ENCODE data around the gene ABI3. TPM values are rescaled to one million over a fixed set of nuclear protein-coding genes. Genes with fewer than 3 reads are reported as not detected.

ABI3 gene
- polyA plus RNA-seq, 3 donors = 4.2 to 6.1 (median 5.5) TPM

DNA sequence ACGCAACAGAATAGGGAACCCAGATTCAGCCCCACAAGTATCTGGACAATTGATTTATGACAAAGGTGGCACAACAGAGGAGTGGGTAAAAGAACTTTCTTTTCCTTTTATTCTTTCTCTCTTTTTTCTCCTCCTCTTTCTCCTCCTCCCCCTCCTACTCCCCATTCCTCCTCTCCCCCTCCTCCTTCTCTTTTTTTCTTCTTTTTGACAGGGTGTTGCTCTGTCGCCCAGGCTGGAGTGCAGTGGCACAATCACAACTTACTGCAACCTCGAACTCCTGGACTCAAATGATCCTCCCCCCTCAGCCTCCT lies 16.3 kb upstream of the ABI3 start:
- DNase-seq = no peak

DNA sequence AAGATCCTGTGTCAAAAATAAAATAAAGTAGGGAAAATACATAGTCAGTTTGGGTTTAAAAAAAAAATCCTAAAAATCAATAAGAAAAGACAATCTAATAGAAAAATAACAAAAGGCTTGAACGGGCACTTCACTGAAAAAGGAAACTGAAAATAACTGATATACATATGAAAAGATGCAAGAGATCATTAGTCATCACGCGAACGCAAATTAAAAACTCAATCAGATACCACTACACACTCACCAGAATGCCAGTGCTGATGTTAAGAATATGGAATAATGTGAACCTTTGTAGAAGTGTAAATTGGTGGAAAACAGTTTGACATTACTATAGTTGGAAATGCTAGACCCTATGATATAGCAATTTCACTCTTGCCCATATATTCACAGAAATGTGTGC lies 14.8 kb upstream of the ABI3 start:
- DNase-seq = no peak

DNA sequence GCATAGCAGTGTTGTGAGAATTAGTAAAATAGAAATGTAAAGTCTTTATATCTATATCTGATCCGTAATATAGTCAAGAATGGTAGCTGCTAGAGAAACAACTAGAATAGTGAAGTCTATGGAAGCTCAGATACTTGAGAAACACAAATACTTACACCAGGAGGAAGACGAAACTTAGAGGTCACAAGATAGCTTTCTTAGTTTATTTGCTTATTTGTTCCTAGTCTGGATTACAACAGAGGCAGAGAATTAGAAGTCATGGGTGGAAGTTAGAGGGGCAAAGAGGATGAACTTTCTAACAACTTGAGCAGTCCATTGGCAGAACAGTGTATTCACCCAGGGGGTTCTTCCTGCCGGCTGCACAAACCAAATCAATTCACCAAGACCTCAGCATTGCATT lies 14.0 kb upstream of the ABI3 start:
- DNase-seq = no peak

DNA sequence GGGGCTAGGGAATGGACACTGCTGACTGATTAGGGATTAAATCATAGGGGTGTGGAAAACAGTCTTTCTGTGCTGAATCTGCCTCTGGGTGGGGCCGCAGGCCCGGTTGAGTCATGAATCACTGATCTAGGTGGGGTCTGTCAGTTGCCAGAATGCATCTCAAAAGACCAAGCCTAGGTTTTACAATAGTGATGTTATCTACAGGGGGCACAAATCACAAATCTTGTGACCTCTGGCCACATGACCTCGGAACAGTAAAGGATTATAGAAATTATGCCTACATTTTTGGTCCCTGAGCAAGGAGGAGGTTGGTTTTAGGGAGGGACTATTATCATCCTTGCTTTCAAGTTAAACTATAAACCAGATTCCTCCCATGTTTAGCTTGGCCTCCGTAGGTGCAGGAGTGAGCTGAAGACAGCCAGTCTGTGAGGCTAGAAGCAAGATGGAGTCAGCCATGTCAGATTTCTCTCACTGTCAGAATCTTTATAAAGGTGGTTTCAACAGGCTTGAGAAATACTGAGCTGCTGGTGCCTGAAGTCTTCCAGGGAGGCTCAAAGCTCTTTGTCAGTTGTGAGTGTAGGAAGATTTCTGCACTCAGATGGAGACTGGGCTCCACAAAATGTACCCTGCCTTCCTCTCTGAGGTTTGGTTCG lies 13.0 kb upstream of the ABI3 start:
- DNase-seq = no peak

DNA sequence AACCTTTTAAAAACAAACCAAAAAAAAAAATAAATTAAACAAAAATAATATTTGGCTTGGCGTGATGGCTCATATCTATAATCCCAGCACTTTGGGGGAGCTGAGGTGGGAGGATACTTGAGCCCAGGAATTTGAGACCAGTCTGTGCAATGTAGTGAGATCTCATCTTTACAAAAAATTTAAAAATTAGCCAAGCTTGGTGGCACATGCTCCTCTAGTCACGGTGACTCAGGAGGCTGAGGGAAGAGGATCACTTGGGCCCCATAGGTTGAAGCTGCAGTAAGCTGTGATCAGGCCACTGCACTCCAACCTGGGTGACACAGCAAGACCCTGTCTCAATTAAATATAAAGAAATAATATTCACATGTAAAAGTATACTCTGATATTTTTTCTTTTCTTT lies 12.3 kb upstream of the ABI3 start:
- no peak for DNase-seq

DNA sequence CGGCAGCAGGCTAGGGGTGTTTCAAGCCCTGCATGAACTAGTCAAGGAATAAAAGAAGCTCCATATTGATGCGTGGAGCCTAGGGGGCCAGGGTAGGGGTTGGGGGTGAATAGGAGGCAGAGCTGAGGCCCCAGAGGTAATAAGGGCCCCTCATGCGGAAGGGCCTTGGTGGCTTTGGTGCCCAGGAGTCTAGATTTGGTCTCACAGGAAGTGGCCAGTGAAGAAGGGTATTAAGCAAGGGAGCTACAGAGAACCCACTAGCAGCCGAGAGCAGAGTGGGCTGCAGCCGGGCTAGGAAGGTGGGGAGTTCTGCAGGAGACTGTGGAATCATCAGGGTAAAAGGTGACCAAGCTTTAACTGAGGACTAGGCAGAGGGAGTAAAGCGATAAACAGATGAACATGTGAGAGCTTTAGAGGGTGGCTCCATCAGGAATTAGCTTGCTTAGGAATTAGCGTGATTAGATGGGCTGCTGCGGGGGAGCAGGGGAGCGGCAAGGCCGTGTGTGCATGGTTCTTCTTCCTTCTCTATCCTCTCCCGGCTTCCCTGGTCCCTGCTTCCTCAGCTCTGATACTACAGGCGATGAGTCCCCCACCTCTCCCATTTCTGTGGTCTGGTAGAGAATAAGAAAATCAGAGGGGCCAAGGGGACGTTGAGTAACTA lies 10.0 kb upstream of the ABI3 start:
- no peak for DNase-seq

DNA sequence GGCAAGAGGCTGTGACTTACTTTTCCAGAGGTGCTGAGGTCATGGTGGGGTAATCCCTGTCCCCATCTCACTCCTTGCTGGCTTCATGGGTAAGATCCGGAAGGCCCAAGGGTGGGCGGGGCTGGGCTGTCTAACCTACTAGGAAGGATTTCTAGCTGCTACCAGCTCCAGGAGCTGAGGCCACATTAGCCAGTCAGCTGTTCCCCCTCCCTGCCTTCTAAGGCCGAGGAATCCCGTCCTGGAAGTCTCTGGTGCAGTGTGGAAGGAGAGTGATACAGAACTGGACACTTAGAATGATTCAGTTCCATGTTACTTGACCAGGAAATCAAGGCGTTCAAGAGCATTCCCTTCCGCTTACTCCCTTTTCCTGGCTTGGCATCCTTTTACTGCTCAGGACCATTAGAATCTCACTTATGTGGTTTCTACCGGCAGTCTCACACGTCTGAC lies 9.0 kb upstream of the ABI3 start:
- no peak for DNase-seq

DNA sequence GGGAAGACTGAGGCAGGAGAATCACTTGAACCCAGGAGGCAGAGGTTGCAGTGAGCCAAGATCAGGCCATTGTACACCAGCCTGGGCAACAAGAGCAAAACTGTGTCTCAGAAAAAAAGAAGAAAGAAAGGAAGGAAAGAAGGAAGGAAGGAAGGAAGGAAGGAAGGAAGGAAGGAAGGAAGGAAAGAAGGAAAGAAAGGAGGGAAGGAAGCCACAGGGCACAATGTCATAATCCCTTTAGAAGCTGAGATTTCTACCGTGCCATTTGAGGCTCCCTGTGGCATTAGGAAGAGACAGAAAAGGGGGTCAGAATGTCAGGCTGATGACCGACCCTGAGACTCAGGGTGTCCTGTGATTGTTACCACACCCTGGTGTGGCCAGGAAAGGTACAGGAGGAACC lies 6.7 kb upstream of the ABI3 start:
- no peak for DNase-seq

DNA sequence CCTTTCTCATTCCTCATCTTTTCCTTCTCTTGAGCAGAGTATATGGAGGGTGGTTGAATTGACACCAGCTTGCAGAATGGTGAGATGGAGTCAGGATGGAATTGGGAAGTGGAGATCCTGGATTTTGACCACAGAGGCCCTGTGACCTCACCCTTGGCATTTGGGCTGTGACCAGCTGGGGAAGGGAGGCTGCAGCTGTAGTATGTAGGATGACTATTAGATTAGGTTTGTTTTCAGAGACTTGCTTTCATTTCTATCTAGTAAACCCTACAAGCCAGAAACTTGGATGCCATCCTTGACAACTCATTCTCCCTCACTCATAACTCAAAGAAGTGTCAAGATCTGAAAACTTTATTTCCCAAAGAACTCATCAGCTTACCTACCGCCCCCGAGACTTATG lies 6.0 kb upstream of the ABI3 start:
- no peak for DNase-seq

DNA sequence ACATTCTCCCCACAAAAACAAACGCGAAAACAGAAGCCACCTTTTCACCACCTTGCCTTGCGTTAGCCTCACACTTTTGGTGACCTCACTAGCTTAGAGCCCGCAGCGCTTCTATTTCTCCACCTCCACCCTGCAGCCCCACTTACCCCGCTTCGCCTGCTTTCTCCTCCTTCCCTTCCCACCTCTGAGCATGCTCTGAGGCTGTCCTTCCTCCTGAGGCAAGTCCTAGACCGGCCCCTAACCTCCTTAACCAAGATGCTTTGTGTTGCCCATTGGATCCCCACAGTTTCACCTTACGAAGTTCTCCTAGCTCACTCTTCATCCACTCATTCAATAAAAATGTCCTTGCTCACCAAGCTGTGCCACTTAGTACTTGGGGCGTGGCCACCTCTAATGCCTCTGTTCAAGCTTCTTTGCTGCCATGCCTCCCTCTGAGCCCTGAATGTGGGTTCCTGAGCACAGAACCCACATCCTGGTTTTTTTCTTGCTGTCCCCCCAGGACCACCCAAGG lies 1.4 kb upstream of the ABI3 start:
- DNase-seq = no peak

DNA sequence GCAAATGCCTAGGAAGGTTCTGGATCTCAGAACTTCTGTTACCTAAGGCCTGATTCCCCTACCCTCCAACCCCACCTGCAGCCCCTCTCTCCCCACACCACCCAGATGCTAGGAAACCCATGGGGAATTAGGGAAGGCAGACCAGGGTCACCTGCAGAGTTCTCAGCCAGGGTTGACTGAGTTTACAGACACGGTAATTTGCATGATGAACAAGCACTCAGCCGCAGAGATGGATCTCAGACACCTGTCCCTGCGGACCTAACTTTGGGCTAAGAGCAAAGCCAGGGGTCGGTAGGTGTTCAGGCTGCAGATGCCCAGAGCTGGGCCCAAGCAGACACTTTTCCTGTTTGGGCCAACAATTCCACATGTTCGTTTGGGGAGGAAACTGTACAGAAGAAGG lies 2.9 kb downstream of the ABI3 start:
- no peak for DNase-seq

DNA sequence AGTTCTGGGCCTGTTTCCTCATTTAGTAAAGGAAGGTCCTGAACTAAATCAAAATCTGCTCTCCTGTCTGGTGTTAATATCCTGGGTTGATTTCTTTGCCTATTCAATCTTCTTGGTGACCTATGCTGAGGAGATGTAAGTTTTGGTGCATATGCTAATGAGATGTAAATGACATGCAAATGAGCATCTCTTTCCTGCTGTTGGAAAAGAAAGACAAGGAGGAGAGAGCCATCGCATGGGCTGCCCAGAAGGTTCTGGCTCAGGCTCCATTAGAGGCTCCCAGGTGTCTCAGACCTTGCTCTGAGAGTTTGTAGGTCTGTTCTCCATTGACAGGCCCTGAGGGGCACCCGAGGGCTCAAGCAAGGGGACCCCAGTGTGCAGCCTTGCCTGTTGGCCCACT lies 3.3 kb downstream of the ABI3 start:
- DNase-seq = no peak

DNA sequence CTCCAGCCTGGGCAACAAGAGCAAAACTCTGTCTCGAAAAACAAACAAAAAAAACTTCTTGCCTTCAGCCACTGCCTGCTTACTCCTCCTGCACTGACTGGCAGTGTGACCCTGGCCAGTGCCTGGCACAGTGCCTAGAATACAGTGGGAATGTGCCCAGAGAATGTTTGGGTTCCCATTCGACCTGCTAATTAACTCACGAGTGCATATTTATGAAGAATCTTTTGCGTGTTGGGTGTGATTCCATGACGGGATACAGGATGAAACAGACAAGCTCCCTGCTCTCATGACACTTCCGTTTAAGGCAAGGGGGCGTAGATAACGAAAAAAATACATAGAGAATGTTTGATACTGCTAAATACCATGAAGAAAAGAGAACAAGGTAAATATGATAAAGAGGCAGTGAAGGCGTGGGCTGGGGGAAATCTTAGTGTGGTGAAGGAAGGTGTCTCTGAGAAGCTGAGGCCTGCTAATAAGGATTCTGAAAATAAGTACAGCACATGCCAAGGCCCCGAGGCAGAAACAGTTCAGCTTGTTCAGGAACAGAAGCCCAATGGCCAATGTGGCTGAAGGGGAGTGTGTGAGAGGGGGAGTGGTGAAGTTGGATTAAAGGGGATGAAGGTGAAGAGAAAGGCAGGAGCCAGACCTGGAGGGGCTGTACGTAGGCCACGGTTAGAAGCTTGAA lies 4.3 kb downstream of the ABI3 start:
- DNase-seq = no peak

DNA sequence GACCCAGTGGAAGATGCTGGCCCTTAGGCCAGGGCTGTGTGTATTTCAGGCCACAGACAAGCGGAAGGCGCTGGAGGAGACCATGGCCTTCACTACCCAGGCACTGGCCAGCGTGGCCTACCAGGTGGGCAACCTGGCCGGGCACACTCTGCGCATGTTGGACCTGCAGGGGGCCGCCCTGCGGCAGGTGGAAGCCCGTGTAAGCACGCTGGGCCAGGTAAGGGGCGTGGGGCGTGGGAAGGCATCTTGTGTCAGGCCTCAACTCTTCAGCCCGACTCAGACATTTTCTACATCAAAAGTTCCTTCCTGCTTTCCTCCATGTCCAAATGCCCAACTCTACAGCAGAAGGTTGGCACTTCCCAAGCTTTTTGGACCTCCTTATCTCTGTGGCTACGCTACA lies 6.0 kb downstream of the ABI3 start:
- no peak for DNase-seq

DNA sequence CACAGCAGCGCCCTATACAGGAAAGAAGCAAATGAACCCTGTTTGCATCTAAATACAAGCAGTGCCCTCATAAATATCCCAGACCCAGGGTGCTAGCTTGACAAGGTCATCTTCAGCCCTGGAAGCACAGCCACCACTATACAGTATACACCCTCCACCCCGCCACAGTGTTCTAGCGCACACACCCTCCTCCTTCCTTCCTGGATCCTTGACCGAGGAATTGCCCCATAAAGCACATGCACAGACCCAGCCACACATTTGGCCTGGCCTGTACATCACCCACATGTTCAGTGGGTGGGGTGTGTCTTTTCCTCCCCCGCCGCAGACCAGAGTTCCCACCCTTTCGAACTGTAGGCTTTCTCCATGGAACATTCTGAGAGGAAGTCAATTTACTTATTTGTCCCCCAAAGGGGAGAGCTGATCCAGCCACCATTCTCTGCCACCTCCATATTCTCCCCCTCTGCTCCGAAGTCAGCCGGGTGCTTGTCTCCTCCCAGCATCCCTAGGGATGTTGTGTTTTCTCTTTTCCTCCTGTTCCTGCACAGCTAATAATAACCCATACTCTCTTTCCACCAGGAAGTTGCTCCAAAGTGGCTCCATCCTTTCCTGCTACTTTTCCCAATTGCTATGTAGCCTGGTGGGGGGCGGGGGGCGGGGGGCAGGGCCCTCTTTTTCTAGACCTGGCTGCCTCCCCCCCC lies 6.6 kb downstream of the ABI3 start:
- DNase-seq = no peak

DNA sequence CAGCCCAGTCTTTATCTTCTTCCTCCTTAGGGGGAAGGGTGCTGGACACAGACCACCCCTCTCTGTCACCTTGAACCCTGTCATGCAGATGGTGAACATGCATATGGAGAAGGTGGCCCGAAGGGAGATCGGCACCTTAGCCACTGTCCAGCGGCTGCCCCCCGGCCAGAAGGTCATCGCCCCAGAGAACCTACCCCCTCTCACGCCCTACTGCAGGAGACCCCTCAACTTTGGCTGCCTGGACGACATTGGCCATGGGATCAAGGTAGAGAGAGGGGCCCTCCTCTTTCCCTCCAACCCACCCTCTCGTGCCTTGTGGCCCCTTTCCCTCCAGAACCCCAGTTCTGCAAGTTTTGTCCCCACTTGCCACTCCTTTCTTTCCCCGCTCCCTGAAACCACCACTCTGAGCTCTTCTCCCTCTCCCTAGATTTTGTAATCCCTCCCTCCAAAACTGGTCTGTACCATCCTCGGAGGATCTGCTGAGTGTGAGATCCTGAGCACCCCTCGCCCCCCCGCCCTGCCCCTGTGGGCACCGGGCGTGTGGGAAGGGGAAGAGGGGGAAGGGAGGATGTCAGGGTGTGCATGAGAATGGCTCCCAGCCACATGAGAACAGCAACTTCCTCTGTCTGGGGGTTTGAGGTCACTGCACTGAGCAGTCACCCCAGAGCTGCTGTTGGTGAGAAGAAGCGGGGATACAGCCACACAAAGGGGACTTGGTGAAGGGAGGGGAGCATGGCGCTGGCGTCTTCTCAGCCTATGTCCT lies 7.3 kb downstream of the ABI3 start:
- DNase-seq = no peak

DNA sequence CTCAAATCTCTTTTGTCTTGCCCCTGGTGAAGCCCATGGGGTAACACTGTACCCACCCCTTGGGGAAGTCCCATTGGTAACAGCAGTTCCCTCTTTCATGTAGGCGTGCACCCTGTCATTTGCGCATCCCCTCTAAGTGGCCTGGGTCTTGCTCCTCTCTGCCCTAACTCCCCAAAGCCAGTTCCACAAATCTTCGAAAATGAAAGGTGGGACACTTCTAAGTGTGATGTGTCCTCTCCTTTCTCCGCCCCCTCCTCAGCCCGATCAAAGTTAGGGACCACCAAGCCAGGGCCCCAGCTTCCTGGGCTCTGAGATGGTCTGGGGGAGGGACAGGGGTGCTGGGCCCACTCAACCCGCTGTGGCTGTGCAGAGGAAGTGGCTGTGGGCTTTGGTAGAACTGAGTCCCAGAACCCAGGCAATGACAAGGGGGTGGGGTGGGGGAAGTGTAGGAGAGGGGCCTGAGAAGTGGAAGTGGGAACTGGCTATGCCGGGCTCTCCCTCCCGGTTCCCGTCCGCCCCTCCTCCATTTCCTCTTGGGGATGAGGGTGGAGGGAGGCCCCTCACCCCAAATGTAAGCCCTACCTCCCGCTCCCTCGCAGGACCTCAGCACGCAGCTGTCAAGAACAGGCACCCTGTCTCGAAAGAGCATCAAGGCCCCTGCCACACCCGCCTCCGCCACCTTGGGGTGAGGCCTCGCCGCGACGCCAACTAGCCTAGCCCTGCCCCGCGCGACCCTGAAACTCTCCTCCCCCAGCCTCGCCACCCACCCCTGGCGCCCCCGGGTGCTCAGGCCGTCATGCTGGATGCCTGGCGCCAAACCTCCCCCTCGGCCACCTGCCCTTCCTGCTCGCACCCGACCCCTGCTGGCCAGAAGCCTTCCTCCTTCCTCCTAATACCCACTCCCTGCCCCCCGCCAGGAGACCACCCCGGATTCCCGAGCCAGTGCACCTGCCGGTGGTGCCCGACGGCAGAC lies 8.7 kb downstream of the ABI3 start:
- DNase-seq = no peak

DNA sequence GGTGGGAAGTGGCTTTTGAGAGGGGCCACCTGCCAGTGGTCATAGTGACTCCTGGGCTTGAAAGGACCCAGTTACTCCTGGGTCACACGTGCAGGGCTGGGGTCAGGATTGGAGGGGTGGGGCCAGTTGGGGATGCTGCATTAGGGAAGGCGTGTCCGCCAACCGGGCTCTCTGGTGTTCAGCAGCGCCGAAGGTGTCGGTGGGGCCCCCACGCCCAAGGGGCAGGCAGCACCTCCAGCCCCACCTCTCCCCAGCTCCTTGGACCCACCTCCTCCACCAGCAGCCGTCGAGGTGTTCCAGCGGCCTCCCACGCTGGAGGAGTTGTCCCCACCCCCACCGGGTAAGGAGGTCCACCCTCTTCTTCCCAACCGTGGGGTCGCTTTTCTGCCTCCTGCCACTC lies 9.5 kb downstream of the ABI3 start:
- no peak for DNase-seq

DNA sequence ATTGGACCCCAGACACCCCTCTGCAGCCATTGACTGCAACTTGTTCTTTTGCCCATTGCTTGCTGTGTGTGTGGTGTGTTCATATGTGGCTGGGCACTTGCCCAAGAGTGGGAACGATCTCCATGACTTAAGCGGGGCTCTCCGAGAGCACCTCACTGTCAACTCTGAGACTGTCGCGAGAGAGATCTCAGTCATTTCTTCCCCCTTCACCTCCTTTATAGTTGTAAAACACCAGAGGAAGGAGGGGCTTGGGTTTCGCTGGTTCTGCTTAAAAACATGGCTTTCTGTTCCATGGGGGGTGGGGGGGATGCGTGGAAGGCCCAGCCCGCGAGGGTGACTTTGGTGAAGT lies 12.6 kb downstream of the ABI3 start:
- no peak for DNase-seq

DNA sequence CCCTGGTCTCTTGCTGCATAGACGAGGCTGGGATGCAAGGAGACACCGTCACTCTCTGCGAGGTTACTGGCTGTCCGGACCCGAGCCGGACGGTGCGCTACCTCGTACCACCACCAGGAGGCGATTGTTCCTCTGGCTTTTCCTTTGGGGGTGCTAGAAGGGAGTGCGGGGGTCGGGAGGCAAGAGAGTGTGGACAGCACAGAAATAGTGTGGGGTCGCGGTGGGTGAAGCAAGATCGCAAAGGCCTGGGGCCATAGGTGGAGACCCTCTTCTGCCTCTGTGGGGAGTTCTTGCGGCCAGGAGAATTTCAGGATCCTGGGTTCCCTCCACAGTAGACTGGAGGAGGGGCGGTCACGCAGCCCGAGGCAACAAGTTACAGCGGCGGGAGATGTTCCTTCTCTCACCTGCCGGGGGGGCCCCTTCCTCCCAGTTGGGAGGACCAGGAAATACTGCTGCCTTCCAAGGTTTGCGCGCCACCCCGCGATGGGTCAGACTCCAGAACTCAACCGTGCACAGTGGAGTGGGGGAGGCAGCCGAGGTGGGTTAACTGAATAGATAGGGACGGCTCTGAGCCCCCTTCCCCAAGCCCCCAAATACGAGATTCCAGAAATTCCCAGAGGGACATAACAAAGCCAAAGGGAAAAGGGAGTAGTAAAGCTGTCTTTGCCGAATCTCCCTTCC lies 13.2 kb downstream of the ABI3 start:
- no peak for DNase-seq

Data from renal pelvis (tissue), 4 donors.